Adrenal gland (tissue), 5 donors: ENCODE measurements around the gene EHBP1L1.

ENCODE experiments used
- POLR2A ChIP-seq, 2 donors: fragments of 450-650 bp; IDR thresholded peaks; one replicate each; pipeline ENCODE4 v1.6.1; 2017; ENCODE audit warnings: antibody characterized with exemption in 2 of 2, mild to moderate bottlenecking in 2 of 2, moderate library complexity in 1 of 2
- TF ChIP-seq, protein P1 (sequence below), 6 experiments: fragments of 450-650 bp in 4 of 6; fragments of 200-600 bp in 2 of 6; sonication (generic) in 1 of 6; IDR thresholded peaks; 1 replicate in 5 of 6; 2 replicates in 1 of 6; pipeline versions ENCODE4 v1.5.1 to v1.8.0; 2016 to 2021; ENCODE audit warnings: antibody characterized with exemption in 6 of 6, mild to moderate bottlenecking in 2 of 6, moderate library complexity in 1 of 6
- donor health status: DM: no; HTN: no; CAD: no.

DNA sequence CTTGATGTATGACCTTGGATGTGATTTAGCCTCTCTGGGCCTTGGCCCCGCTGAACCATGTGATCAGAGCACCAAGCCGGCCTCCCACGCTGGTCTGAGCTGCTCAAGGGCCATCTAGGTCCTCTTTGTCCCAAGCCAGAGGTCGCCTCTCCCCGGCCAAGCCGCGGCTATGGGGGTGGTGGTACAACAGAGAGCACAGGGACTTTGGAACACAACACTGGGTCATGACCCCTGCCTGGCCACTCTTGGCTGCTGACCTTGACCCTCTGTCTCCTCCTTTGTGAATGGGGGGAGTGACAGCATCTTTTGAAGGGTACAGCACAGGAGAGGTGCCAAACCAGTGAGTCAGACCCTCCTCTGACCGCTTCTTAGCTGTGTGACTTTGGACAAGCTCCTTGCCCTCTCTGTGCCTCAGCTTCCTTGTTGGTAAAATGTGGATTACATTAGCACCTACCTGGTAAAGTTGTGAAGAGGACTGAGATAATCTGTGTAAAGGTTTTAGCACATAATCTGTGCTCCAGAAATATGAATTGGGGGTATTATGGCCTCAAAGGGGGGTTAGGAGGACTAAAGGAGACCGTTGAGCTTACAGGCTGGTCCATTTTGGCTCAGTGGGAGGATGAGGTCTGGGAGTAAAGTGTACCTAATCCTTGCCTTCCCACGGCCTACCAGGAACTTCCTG is 46.2 kb upstream of the EHBP1L1 start:
- TF ChIP-seq, protein P1, sequence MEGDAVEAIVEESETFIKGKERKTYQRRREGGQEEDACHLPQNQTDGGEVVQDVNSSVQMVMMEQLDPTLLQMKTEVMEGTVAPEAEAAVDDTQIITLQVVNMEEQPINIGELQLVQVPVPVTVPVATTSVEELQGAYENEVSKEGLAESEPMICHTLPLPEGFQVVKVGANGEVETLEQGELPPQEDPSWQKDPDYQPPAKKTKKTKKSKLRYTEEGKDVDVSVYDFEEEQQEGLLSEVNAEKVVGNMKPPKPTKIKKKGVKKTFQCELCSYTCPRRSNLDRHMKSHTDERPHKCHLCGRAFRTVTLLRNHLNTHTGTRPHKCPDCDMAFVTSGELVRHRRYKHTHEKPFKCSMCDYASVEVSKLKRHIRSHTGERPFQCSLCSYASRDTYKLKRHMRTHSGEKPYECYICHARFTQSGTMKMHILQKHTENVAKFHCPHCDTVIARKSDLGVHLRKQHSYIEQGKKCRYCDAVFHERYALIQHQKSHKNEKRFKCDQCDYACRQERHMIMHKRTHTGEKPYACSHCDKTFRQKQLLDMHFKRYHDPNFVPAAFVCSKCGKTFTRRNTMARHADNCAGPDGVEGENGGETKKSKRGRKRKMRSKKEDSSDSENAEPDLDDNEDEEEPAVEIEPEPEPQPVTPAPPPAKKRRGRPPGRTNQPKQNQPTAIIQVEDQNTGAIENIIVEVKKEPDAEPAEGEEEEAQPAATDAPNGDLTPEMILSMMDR (IDR thresholded peaks at IDR 0.05) = no peak
- TF ChIP-seq POLR2A (IDR thresholded peaks at IDR 0.05) = no peak
